GM18867 (cell line): ENCODE measurements around the gene FPR3.
"Not testable (repeated sequence)": the region's sequence is repeated elsewhere in the genome, so short reads cannot be mapped to it uniquely, and the experiment has no call there.

Experiments
- ATAC-seq: cut with Tn5 transposase; IDR thresholded peaks from one replicate; pipeline ENCODE4 v1.9.1; 2021; ENCODE audit warnings: mild to moderate bottlenecking, moderate library complexity; ENCODE audit not compliant: unreplicated experiment

Gene FPR3, protein sequence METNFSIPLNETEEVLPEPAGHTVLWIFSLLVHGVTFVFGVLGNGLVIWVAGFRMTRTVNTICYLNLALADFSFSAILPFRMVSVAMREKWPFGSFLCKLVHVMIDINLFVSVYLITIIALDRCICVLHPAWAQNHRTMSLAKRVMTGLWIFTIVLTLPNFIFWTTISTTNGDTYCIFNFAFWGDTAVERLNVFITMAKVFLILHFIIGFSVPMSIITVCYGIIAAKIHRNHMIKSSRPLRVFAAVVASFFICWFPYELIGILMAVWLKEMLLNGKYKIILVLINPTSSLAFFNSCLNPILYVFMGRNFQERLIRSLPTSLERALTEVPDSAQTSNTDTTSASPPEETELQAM

DNA sequence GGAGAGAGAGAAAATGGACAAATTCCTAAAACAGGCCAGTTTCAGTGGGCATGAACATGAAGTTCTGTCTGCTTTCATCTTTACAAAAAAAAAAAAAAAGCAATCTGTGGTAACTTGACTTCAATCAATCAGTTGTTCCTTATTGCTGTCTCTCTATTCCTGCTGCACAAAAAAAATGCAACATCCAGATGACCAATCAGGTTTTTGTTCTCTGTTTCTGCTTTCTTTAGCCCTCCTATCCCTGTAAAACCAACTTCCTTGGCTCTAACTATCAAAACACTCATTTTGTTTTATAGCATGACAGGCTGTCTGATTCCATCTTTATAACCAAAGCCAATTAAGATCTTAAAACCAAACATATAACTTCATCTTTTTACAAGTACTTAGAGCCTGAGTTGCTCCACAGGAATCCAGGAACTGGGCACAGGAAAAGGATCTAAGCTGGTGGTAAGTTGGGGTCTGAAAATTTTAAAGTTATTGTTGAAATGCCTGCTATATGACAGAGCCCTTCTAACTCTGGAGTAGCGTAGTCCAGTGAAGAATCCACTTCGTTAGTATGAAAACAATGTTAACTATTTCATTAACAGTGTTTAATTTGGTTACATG is at the start of gene FPR3:
FPR3 (plus strand) TSS at position 273 of the 606 bp plus-strand sequence. CDS start 28,592 bp downstream, outside the sequence.
- ATAC-seq, result no peak

- ATAC-seq, result no peak
Observed at GRCh38 chr19:51746731-51747130, 48.2 kb upstream of the FPR3 start.

DNA sequence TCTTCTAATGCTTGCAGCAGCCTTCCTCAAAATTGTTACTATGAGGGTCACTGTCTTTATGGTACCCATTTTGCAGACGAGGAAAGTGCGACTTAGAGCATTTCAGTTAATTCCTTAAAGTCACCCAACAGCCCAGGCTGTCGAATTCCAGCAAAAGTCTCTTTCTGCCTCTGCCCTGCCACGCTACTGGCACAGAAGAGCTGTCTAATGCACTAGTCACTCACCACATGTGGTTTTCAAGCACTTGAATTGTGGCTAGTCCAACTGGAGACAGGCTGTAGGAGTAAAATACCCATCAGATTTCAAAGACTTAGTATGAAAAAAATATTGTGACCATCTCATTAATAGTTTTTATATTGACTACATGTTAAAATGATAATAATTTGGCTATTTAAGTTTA is 45.0 kb upstream of the FPR3 start:
- no peak for ATAC-seq

- no peak for ATAC-seq
Observed at GRCh38 chr19:51750400-51751094, 44.4 kb upstream of the FPR3 start.

- ATAC-seq, result no peak
Observed at GRCh38 chr19:51751655-51752054, 43.3 kb upstream of the FPR3 start, which contains the start of gene FPR1. Gene FPR1, minus strand, starts transcription at chr19:51751878. Its CDS starts 4,884 bp downstream, at chr19:51746994.

- ATAC-seq, result no peak
Observed at GRCh38 chr19:51754109-51754508, 40.8 kb upstream of the FPR3 start.

DNA sequence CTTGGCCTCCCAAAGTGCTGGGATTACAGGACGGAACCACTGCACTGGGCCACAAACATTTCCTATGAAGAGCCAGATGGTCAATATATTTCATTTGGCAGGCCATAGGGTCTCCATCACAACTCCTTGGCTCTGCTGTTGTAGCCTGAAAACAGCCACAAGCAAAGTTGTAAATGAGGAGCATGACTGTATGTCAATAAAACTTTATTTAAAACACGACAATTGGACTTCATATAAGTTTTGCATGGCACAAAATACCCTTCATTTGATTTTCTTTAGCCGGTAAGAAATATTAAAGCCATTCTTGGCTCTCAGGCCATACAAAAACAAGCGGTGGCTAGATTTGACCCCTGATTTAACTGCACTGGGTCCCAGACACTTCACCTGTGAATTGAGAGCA is 40.2 kb upstream of the FPR3 start:
- ATAC-seq, result no peak

GRCh38 chr19:51755571-51755970 is 39.4 kb upstream of the FPR3 start:
- ATAC-seq, result no peak

GRCh38 chr19:51760697-51761356 is 34.1 kb upstream of the FPR3 start, which contains the start of gene FPR2:
Gene FPR2, plus strand, starts transcription at chr19:51761180. Its CDS starts 7,479 bp downstream, at chr19:51768659.
- ATAC-seq, result no peak

DNA sequence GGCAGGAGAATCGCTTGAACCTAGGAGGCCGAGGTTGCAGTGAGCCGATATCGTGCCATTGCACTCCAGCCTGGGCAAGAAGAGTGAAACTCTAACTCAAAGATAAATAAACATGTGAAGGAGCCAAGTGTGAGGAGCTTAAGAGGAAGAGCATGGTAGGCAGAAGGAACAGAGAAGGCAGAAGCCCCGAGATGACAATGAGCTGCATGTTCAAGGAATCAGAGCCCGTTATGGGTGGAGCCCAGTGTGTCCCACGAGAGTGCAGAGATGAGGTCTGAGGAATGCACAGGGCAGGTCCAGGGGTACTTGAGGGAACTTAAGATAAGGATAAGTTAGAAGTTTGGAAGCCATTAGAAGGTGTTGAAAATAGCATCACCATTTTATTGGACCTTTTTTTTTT is 33.3 kb upstream of the FPR3 start:
- no peak for ATAC-seq

GRCh38 chr19:51765086-51765485 is 29.9 kb upstream of the FPR3 start:
- ATAC-seq, result no peak

DNA sequence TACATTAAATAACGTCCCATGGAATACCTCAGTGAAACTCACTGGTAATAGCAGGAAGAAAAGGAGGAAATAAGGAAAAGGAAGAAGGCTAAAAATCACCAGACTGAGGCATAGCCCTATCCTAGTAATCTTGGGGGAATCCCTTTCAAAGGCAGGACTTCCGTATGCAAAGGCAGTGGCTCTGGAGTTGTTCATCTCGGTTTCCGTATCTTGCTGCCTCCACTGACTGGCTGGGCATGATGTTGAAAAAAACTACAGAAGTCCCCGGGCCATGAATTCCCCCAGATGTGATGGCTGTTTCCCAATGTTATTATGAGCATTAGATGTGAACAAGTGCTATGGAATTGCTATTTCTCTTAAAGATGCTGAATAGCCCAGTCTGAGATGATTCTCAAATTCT is 28.5 kb upstream of the FPR3 start:
- no peak for ATAC-seq

- ATAC-seq, result no peak
Observed at GRCh38 chr19:51771376-51772130, 23.4 kb upstream of the FPR3 start.

- ATAC-seq, result no peak
Observed at GRCh38 chr19:51772977-51773376, 22.0 kb upstream of the FPR3 start.

DNA sequence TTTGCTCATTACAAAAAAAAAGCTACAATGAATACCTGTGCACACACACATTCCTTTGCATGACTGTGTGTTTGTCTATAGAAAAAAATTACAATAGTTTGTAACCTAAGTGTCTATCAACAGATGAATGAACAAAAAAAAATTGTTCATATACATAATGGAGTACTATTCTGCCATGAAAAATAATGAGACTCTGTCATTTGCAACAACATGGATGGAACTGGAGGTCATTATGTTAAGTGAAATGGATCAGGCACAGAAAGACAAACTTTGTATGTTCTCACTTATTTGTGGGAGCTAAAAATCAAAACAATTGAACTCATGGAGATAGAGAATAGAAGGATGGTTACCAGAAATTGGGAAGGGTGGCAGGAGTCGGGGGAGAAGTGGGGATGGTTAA is 18.4 kb upstream of the FPR3 start:
- ATAC-seq, result not testable (repeated sequence)

- no peak for ATAC-seq
Observed at GRCh38 chr19:51777570-51778462, 17.1 kb upstream of the FPR3 start.

DNA sequence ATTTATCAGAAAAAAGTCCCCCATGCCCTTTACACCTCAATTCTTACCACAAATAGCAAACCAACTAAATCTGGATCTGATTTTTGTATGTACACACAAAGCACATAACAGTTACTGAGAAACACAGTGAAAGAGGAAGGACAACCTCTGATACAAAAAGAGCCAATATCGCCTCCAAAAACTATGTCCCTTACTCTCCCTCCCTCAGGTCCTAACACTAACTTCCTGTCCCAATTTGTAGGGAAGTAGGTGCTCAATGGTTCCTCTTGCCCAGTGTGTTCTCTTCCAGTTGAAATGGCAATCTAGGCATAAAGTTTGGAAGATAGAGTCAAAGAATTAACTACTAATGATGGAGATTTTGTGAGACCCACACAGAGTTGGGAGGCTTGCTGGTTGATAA is 15.8 kb upstream of the FPR3 start:
- no peak for ATAC-seq

- no peak for ATAC-seq
Observed at GRCh38 chr19:51779703-51780102, 15.3 kb upstream of the FPR3 start.

GRCh38 chr19:51780270-51780669 is 14.7 kb upstream of the FPR3 start:
- no peak for ATAC-seq

- ATAC-seq, result no peak
Observed at GRCh38 chr19:51781999-51782398, 13.0 kb upstream of the FPR3 start.
